A549 (cell line): ENCODE data around the gene FSTL4.

Experiments used
- CEBPB ChIP-seq, 2 experiments: fragments of >200 bp in 1 of 2; sonication (Bioruptor Twin) in 1 of 2; formaldehyde crosslinking in 1 of 2; IDR thresholded peaks; 2 replicates each; pipeline ENCODE4 v1.6.1; 2012 to 2016
- CHD4 ChIP-seq: fragments of 200-600 bp; sonication (generic); IDR thresholded peaks from 2 replicates; pipeline ENCODE4 v1.6.1; 2016; ENCODE audit warnings: antibody characterized with exemption, mild to moderate bottlenecking, borderline replicate concordance
- CTCF ChIP-seq: fragments of >200 bp; sonication (Bioruptor Twin); formaldehyde crosslinking; IDR thresholded peaks from 3 replicates; pipeline ENCODE4 v1.5.1; 2016
- EHMT2 ChIP-seq: fragments of 200-600 bp; sonication (generic); IDR thresholded peaks from 2 replicates; pipeline ENCODE4 v1.6.1; 2016; ENCODE audit warnings: antibody characterized with exemption, low read depth, mild to moderate bottlenecking, moderate library complexity
- EP300 ChIP-seq, 2 experiments: fragments of >200 bp; sonication (Bioruptor Twin); formaldehyde crosslinking; IDR thresholded peaks; 2 replicates in 1 of 2; 3 replicates in 1 of 2; pipeline ENCODE4 v1.6.1; 2016 to 2017
- FOXS1 ChIP-seq: fragments of 250-450 bp; sonication (Bioruptor Pico); IDR thresholded peaks from 2 replicates; pipeline ENCODE4 v1.5.0; 2020; ENCODE audit warnings: mild to moderate bottlenecking, moderate library complexity
- GATA3 ChIP-seq: IDR thresholded peaks from 2 replicates; pipeline ENCODE4 v1.6.1; 2012; ENCODE audit warnings: borderline replicate concordance
- KDM1A ChIP-seq: fragments of 200-600 bp; sonication (generic); IDR thresholded peaks from 2 replicates; pipeline ENCODE4 v1.6.1; 2016; ENCODE audit warnings: low read depth, mild to moderate bottlenecking
- POLR2A ChIP-seq: IDR thresholded peaks from 2 replicates; pipeline ENCODE4 v1.6.1; 2012; ENCODE audit warnings: mild to moderate bottlenecking, low read length
- RAD21 ChIP-seq, 2 experiments: fragments of >200 bp in 1 of 2; sonication (Bioruptor Twin) in 1 of 2; formaldehyde crosslinking in 1 of 2; IDR thresholded peaks in 1 of 2; conservative IDR thresholded peaks in 1 of 2; 2 replicates in 1 of 2; 3 replicates in 1 of 2; pipeline ENCODE4 v1.6.1; 2012 to 2018; ENCODE audit warnings: inconsistent platforms in 1 of 2
- RARB ChIP-seq: fragments of 250-450 bp; sonication (Bioruptor Pico); IDR thresholded peaks from 2 replicates; pipeline ENCODE4 v1.8.0; 2021; ENCODE audit warnings: mild to moderate bottlenecking, moderate library complexity

- TF ChIP-seq CEBPB (IDR thresholded peaks at IDR 0.05) (no peak), CTCF (no peak), KDM1A (no peak), CHD4 (no peak), EP300 (IDR thresholded peaks at IDR 0.05) (no peak), FOXS1 (no peak), EHMT2 (no peak), RAD21 (conservative IDR thresholded peaks at IDR 0.05 in 1 of 2, IDR thresholded peaks at IDR 0.05 in 1 of 2) (no peak), RARB (no peak), GATA3 (no peak), POLR2A (no peak)
These were observed 218.4 kb downstream of the FSTL4 start for GRCh38 chr5:133393776-133394476.
